HepG2 (cell line): ENCODE data around the gene PCDHGC5. TPM values are rescaled to one million over a fixed set of nuclear protein-coding genes. Genes with fewer than 3 reads are reported as not detected.

Experiments used
- ASH2L ChIP-seq: fragments of 300-600, 200-600 bp; sonication (generic); IDR thresholded peaks from 2 replicates; pipeline ENCODE4 v1.7.0; 2017; ENCODE audit warnings: low read depth, mild to moderate bottlenecking, moderate library complexity, mixed read lengths, low read length; ENCODE audit not compliant: insufficient read length
- ATAD3A ChIP-seq: sonication (generic); formaldehyde crosslinking; IDR thresholded peaks from 2 replicates; pipeline ENCODE4 v1.4.0; 2020; ENCODE audit warnings: missing genetic modification reagents
- ELF3 ChIP-seq: IDR thresholded peaks from 2 replicates; pipeline ENCODE4 v1.6.1; 2016; ENCODE audit warnings: missing genetic modification reagents, missing compliant biosample characterization
- EP300 ChIP-seq, 3 experiments: sonication (generic) in 1 of 3; formaldehyde crosslinking in 1 of 3; IDR thresholded peaks; 2 replicates each; pipeline versions ENCODE4 v1.5.1 to v1.6.1; 2011 to 2020; ENCODE audit warnings: low read depth in 2 of 3, low read length in 2 of 3, borderline replicate concordance in 1 of 3, improper control_type of control experiment in 1 of 3, mild to moderate bottlenecking in 1 of 3, missing genetic modification reagents in 1 of 3, moderate library complexity in 1 of 3
- KDM5B ChIP-seq: sonication (generic); formaldehyde crosslinking; IDR thresholded peaks from 2 replicates; pipeline ENCODE4 v1.4.0; 2020; ENCODE audit warnings: missing genetic modification reagents, mild to moderate bottlenecking, borderline replicate concordance
- MXD3 ChIP-seq: IDR thresholded peaks from 2 replicates; pipeline ENCODE4 v1.6.1; 2016; ENCODE audit warnings: mild to moderate bottlenecking, missing biosample characterization, missing genetic modification reagents
- NFE2L2 ChIP-seq: fragments of 150-350 bp; IDR thresholded peaks from 2 replicates; pipeline ENCODE4 v1.6.1; 2014; ENCODE audit warnings: low read length
- NR3C1 ChIP-seq: sonication (generic); formaldehyde crosslinking; IDR thresholded peaks from 2 replicates; pipeline ENCODE4 v1.4.0; 2020; ENCODE audit warnings: missing genetic modification reagents
- POGK ChIP-seq: sonication (generic); formaldehyde crosslinking; conservative IDR thresholded peaks from 2 replicates; pipeline ENCODE4 v1.8.0; 2022; ENCODE audit warnings: mild to moderate bottlenecking, moderate library complexity, missing genetic modification reagents
- SRF ChIP-seq: IDR thresholded peaks from 2 replicates; pipeline ENCODE4 v1.6.1; 2011; ENCODE audit warnings: mild to moderate bottlenecking, low read depth, low read length, moderate library complexity
- TERF1 ChIP-seq: sonication (generic); formaldehyde crosslinking; IDR thresholded peaks from 2 replicates; pipeline ENCODE4 v1.8.0; 2022; ENCODE audit warnings: mild to moderate bottlenecking, missing genetic modification reagents, moderate library complexity
- THRA ChIP-seq: sonication (generic); formaldehyde crosslinking; IDR thresholded peaks from 2 replicates; pipeline ENCODE4 v1.4.0; 2020; ENCODE audit warnings: missing genetic modification reagents, borderline replicate concordance
- YEATS2 ChIP-seq: sonication (generic); formaldehyde crosslinking; IDR thresholded peaks from 2 replicates; pipeline ENCODE4 v1.4.0; 2020; ENCODE audit warnings: missing genetic modification reagents, borderline replicate concordance
- ZFP91 ChIP-seq: sonication (generic); formaldehyde crosslinking; IDR thresholded peaks from 2 replicates; pipeline ENCODE4 v1.9.0; 2022; ENCODE audit warnings: missing genetic modification reagents, mild to moderate bottlenecking, borderline replicate concordance
- ZNF556 ChIP-seq: sonication (generic); formaldehyde crosslinking; IDR thresholded peaks from 2 replicates; pipeline ENCODE4 v1.4.0; 2020; ENCODE audit warnings: mild to moderate bottlenecking, missing genetic modification reagents, borderline replicate concordance
- ZNF557 ChIP-seq: sonication (generic); formaldehyde crosslinking; IDR thresholded peaks from 2 replicates; pipeline ENCODE4 v1.4.0; 2020; ENCODE audit warnings: missing genetic modification reagents
- ZNF616 ChIP-seq: sonication (generic); formaldehyde crosslinking; IDR thresholded peaks from 2 replicates; pipeline ENCODE4 v1.5.0; 2020; ENCODE audit warnings: low read depth, mild to moderate bottlenecking, missing genetic modification reagents
- ZNF790 ChIP-seq: sonication (generic); formaldehyde crosslinking; IDR thresholded peaks from 2 replicates; pipeline ENCODE4 v1.8.0; 2022; ENCODE audit warnings: missing genetic modification reagents, mild to moderate bottlenecking, borderline replicate concordance
- polyA plus RNA-seq, 8 experiments: library from polyadenylated mRNA; depleted of rRNA in 3 of 8; stranded (reverse) in 7 of 8; unstranded in 1 of 8; fragments of >200 nt; fragmentation: Illumina TruSeq in 4 of 8; extraction: Trizol in 4 of 8; gene quantifications; 2 replicates each; pipeline versions ENCODE4 v1.2.1 to v1.2.3, GENCODE V29; 2011 to 2016; ENCODE audit warnings: low read depth in 4 of 8, missing spikeins in 1 of 8, mixed read lengths in 1 of 8; ENCODE audit not compliant: insufficient read depth in 1 of 8
- total RNA-seq, 5 experiments: library from RNA; depleted of rRNA; stranded (reverse); fragments of >200 nt; fragmentation: Illumina TruSeq; extraction: Trizol; gene quantifications; 2 replicates each; pipeline ENCODE4 v1.2.3, GENCODE V29; 2016; ENCODE audit warnings: low read depth in 1 of 5

PCDHGC5 gene
- total and polyA plus RNA-seq, 2 of the 13 experiments (the other 11 are each of a cell fraction or from before 2014, with no cell fraction given) = 0.03 TPM; not detected in 1

- TF ChIP-seq NFE2L2 (no peak), ZNF616 (CRISPR knock-in tag) (no peak), MXD3 (0 out of 2 replicates have a peak, but pooled peaks have one; percentile 36), ZNF557 (CRISPR knock-in tag) (no peak), EP300 (IDR thresholded peaks at IDR 0.05; ENCODE audit: low read depth in 2 of 2, low read length in 2 of 2) (peak; percentile 8 to 48; a peak in 1 of 4 replicates), EP300 (CRISPR knock-in tag; IDR thresholded peaks at IDR 0.05; ENCODE audit: borderline replicate concordance) (no peak), ZFP91 (peak; percentile 23), THRA (CRISPR knock-in tag) (peak; percentile 47; the same call in 1 of the 2 replicates), ASH2L (peak; percentile 40), YEATS2 (CRISPR knock-in tag) (peak; percentile 17; the same call in 1 of the 2 replicates), POGK (CRISPR knock-in tag) (no peak), ZNF790 (CRISPR knock-in tag) (no peak), SRF (no peak), ZNF556 (CRISPR knock-in tag) (no peak), ELF3 (CRISPR knock-in tag) (peak; percentile 77), KDM5B (CRISPR knock-in tag) (peak; percentile 27; the same call in 1 of the 2 replicates), NR3C1 (CRISPR knock-in tag) (no peak), ATAD3A (CRISPR knock-in tag) (no peak), TERF1 (CRISPR knock-in tag) (no peak)
Observed at GRCh38 chr5:141524604-141525597, 36.0 kb downstream of the PCDHGC5 start (continued).
